ENCODE results near the gene TMEM163. TPM values are rescaled to one million over a fixed set of nuclear protein-coding genes. Genes with fewer than 3 reads are reported as not detected.

The TMEM163 gene
- total RNA-seq, 2 donors from 2014 or later, result 0.14 to 2.5 TPM

DNA sequence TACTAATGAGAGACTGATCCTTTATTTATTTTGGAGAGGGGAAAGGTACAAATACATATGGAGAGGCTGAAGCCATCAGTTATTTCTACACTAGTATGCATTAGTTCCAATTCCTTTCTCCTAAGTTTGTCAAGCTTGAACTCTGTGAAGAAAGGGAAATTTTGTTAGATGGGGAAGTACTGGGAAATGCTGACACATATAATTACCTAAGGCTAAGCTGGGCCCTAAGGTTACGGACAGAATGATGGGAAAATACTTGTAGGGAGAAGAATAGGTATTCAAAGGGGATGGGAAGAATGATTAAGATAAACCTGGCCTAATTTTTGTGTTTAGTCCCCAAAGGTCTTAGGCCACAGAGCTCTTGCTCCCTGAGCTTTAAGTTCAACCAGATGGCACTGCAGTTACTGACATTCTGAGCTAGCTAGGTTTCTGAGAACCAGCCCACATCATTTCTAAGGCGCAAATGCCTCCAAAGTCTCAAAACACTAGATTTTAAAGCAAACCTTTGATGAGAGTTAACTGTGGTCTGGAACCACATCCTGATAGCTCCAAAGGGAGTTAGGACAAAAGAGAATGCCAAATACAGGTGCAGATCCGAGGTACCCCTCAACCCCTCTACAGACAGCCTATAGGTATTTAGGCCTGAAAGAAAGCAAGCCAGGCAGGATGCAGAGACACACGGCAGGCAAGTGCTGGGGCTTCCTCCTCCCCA is 2.7 kb downstream of the TMEM163 start:
- H3K27me3 ChIP-seq (replicated peaks; ENCODE audit: insufficient read depth), result peaks cover 5% of the 10 kb centered on the region
- H3K9me3 ChIP-seq, result no peaks in the 10 kb centered on the region
- H3K4me1 ChIP-seq (ENCODE audit: control insufficient read depth in 1 of 2, low read depth in 2 of 2), result peaks cover 8 to 28% of the 10 kb centered on the region in 2 donors
- ATAC-seq (ENCODE audit: insufficient number of reproducible peaks, low FRiP score, low read depth) (no peak), DNase-seq (ENCODE audit: low spot score) (no peak)
- TF ChIP-seq, protein P1, sequence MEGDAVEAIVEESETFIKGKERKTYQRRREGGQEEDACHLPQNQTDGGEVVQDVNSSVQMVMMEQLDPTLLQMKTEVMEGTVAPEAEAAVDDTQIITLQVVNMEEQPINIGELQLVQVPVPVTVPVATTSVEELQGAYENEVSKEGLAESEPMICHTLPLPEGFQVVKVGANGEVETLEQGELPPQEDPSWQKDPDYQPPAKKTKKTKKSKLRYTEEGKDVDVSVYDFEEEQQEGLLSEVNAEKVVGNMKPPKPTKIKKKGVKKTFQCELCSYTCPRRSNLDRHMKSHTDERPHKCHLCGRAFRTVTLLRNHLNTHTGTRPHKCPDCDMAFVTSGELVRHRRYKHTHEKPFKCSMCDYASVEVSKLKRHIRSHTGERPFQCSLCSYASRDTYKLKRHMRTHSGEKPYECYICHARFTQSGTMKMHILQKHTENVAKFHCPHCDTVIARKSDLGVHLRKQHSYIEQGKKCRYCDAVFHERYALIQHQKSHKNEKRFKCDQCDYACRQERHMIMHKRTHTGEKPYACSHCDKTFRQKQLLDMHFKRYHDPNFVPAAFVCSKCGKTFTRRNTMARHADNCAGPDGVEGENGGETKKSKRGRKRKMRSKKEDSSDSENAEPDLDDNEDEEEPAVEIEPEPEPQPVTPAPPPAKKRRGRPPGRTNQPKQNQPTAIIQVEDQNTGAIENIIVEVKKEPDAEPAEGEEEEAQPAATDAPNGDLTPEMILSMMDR (IDR thresholded peaks at IDR 0.05), result no peak
- no peaks in the 10 kb centered on the region for H3K36me3 ChIP-seq
- H3K27ac ChIP-seq, result no peak overlapping the region
- H3K4me3 ChIP-seq, result no peak overlapping the region

DNA sequence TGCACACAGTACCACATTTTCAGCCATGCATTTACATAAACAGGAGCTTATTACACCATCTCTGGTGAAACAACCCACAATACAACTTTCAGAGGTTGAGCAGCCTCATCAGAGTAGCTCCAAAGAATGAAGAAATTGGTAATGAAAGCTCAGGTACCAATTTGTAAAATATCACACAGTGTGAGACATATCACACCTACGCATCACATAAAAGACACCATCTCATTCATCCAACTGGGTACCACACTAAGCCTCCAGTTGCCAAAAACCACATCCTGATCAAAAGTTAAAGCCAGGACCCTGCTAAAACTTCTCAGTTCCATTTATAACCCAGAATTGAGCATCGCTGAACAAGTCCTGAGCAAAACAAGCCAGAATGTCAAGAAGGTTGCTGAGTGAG is 4.6 kb downstream of the TMEM163 start:
- peaks cover 8 to 27% of the 10 kb centered on the region in 2 donors for H3K4me1 ChIP-seq (ENCODE audit: control insufficient read depth in 1 of 2, low read depth in 2 of 2)
- ATAC-seq (ENCODE audit: insufficient number of reproducible peaks, low FRiP score, low read depth) (no peak), DNase-seq (ENCODE audit: low spot score) (no peak)
- TF ChIP-seq, protein P1 (IDR thresholded peaks at IDR 0.05), result no peak
- no peaks in the 10 kb centered on the region for H3K36me3 ChIP-seq
- H3K27me3 ChIP-seq (replicated peaks; ENCODE audit: insufficient read depth), result peaks cover 5% of the 10 kb centered on the region
- H3K4me3 ChIP-seq, result no peak overlapping the region
- no peak overlapping the region for H3K27ac ChIP-seq
- H3K9me3 ChIP-seq, result no peaks in the 10 kb centered on the region

- Histone ChIP-seq H3K27ac (no peak overlapping the region), H3K4me3 (no peak overlapping the region), H3K36me3 (no peaks in the 10 kb centered on the region), H3K4me1 (ENCODE audit: control insufficient read depth in 1 of 2, low read depth in 2 of 2) (peaks cover 8 to 24% of the 10 kb centered on the region in 2 donors), H3K9me3 (no peaks in the 10 kb centered on the region), H3K27me3 (replicated peaks; ENCODE audit: insufficient read depth) (peaks cover 5% of the 10 kb centered on the region)
- no peak for ATAC-seq (ENCODE audit: insufficient number of reproducible peaks, low FRiP score, low read depth)
- no peak for DNase-seq (ENCODE audit: low spot score)
- TF ChIP-seq, protein P1 (IDR thresholded peaks at IDR 0.05), result no peak
Measured at GRCh38 chr2:134713606-134714005, 5.2 kb downstream of the TMEM163 start.

GRCh38 chr2:134713176-134713575 is 5.6 kb downstream of the TMEM163 start:
- TF ChIP-seq, protein P1 (IDR thresholded peaks at IDR 0.05), result no peak
- Histone ChIP-seq H3K36me3 (no peaks in the 10 kb centered on the region), H3K27ac (no peak overlapping the region), H3K4me3 (no peak overlapping the region), H3K9me3 (no peaks in the 10 kb centered on the region), H3K27me3 (replicated peaks; ENCODE audit: insufficient read depth) (peaks cover 3% of the 10 kb centered on the region), H3K4me1 (ENCODE audit: control insufficient read depth in 1 of 2, low read depth in 2 of 2) (peaks cover 8 to 20% of the 10 kb centered on the region in 2 donors)
- DNase-seq (ENCODE audit: low spot score) (no peak), ATAC-seq (ENCODE audit: insufficient number of reproducible peaks, low FRiP score, low read depth) (no peak)

GRCh38 chr2:134712736-134713135 is 6.1 kb downstream of the TMEM163 start:
- no peaks in the 10 kb centered on the region for H3K9me3 ChIP-seq
- H3K27ac ChIP-seq, result no peak overlapping the region
- ATAC-seq (ENCODE audit: insufficient number of reproducible peaks, low FRiP score, low read depth) (no peak), DNase-seq (ENCODE audit: low spot score) (no peak)
- H3K4me1 ChIP-seq (ENCODE audit: control insufficient read depth in 1 of 2, low read depth in 2 of 2), result peaks cover 8 to 16% of the 10 kb centered on the region in 2 donors
- TF ChIP-seq, protein P1 (IDR thresholded peaks at IDR 0.05), result no peak
- no peak overlapping the region for H3K4me3 ChIP-seq
- no peaks in the 10 kb centered on the region for H3K36me3 ChIP-seq
- no peaks in the 10 kb centered on the region for H3K27me3 ChIP-seq (replicated peaks; ENCODE audit: insufficient read depth)

Measured in thoracic aorta (tissue), 2 donors.